Peyer's patch (tissue), 4 donors: ENCODE measurements around the gene TTC1.

Experiments
- CTCF ChIP-seq, 6 experiments: fragments of 450-650 bp in 4 of 6; fragments of 200-600 bp in 2 of 6; sonication (generic) in 1 of 6; IDR thresholded peaks; one replicate each; pipeline ENCODE4 v1.5.1; 2017 to 2019; ENCODE audit warnings: antibody characterized with exemption in 6 of 6, mild to moderate bottlenecking in 3 of 6, moderate library complexity in 1 of 6
- POLR2A ChIP-seq, 2 donors: fragments of 450-650 bp; IDR thresholded peaks; one replicate each; pipeline ENCODE4 v1.5.1; 2017; ENCODE audit warnings: antibody characterized with exemption in 2 of 2, mild to moderate bottlenecking in 2 of 2, moderate library complexity in 2 of 2

- TF ChIP-seq CTCF (IDR thresholded peaks at IDR 0.05) (no peak), POLR2A (IDR thresholded peaks at IDR 0.05) (no peak)
Measured at GRCh38 chr5:160061770-160062169, 52.8 kb downstream of the TTC1 start.
